Measurements from ENCODE around the gene EML6. TPM values are rescaled to one million over a fixed set of nuclear protein-coding genes. Genes with fewer than 3 reads are reported as not detected.

Gene EML6
- total RNA-seq, 3 donors from 2014 or later: 3.4 to 7.3 (median 5.3) TPM

GRCh38 chr2:54810246-54810645 is 86.8 kb downstream of the EML6 start:
- no peaks in the 10 kb centered on the region for H3K4me1 ChIP-seq (ENCODE audit: low read depth)
- DNase-seq (no peak), ATAC-seq (no peak)
- intact Hi-C loops (cut with DNase I, micrococcal nuclease): no loop called here
- H3K4me3 ChIP-seq: no peak overlapping the region
- TF ChIP-seq CTCF (IDR thresholded peaks at IDR 0.05): no peak
- no peaks in the 10 kb centered on the region for H3K9me3 ChIP-seq
- H3K36me3 ChIP-seq (ENCODE audit: low read depth): no peaks in the 10 kb centered on the region

- intact Hi-C loops (cut with DNase I, micrococcal nuclease): no loop called here
- Histone ChIP-seq H3K4me1 (ENCODE audit: low read depth) (no peaks in the 10 kb centered on the region), H3K4me3 (no peak overlapping the region), H3K36me3 (ENCODE audit: low read depth) (no peaks in the 10 kb centered on the region), H3K9me3 (no peaks in the 10 kb centered on the region)
- no peak for DNase-seq
- TF ChIP-seq CTCF (IDR thresholded peaks at IDR 0.05): no peak
- ATAC-seq: no peak
These were observed 90.1 kb downstream of the EML6 start for GRCh38 chr2:54813584-54813983.

GRCh38 chr2:54814389-54815147 is 91.1 kb downstream of the EML6 start:
- H3K9me3 ChIP-seq: no peaks in the 10 kb centered on the region
- H3K36me3 ChIP-seq (ENCODE audit: low read depth): no peaks in the 10 kb centered on the region
- TF ChIP-seq CTCF (IDR thresholded peaks at IDR 0.05): no peak
- DNase-seq (no peak), ATAC-seq (peak; percentile 80)
- intact Hi-C loops (cut with DNase I, micrococcal nuclease): no loop called here
- H3K4me3 ChIP-seq: no peak overlapping the region
- H3K4me1 ChIP-seq (ENCODE audit: low read depth): no peaks in the 10 kb centered on the region

- no peaks in the 10 kb centered on the region for H3K9me3 ChIP-seq
- no peaks in the 10 kb centered on the region for H3K36me3 ChIP-seq (ENCODE audit: low read depth)
- no peak for TF ChIP-seq CTCF (IDR thresholded peaks at IDR 0.05)
- no peaks in the 10 kb centered on the region for H3K4me1 ChIP-seq (ENCODE audit: low read depth)
- DNase-seq (no peak), ATAC-seq (no peak)
- intact Hi-C loops (cut with DNase I, micrococcal nuclease): no loop called here
- no peak overlapping the region for H3K4me3 ChIP-seq
These were observed 91.7 kb downstream of the EML6 start for GRCh38 chr2:54815148-54815539.

- no peak for ATAC-seq
These were observed 94.8 kb downstream of the EML6 start for GRCh38 chr2:54818226-54818625.

More at GRCh38 chr2:54818226-54818625, 94.8 kb downstream of the EML6 start:
- no peaks in the 10 kb centered on the region for H3K36me3 ChIP-seq (ENCODE audit: low read depth)
- no peak overlapping the region for H3K4me3 ChIP-seq
- no peak for DNase-seq
- intact Hi-C loops (cut with DNase I, micrococcal nuclease): no loop called here
- H3K9me3 ChIP-seq: no peaks in the 10 kb centered on the region
- TF ChIP-seq CTCF (IDR thresholded peaks at IDR 0.05): no peak
- no peaks in the 10 kb centered on the region for H3K4me1 ChIP-seq (ENCODE audit: low read depth)

Measured in mucosa of descending colon (tissue), 3 donors.